ENCODE measurements around the gene HID1. TPM values are rescaled to one million over a fixed set of nuclear protein-coding genes. Genes with fewer than 3 reads are reported as not detected.
"Not testable (repeated sequence)": the region's sequence is repeated elsewhere in the genome, so short reads cannot be mapped to it uniquely, and the experiment has no call there.

Gene HID1
- total RNA-seq, 1 experiment from 2014 or later: 0.11 TPM

GRCh38 chr17:74999523-74999922 lies 27.0 kb upstream of the HID1 start:
- DNase-seq (ENCODE audit: low read depth): no peak

- no peak for DNase-seq (ENCODE audit: low read depth)
These were observed 26.2 kb upstream of the HID1 start for GRCh38 chr17:74998783-74999182.

- no peak for DNase-seq (ENCODE audit: low read depth)
These were observed 23.3 kb upstream of the HID1 start for GRCh38 chr17:74995847-74996246.

GRCh38 chr17:74994440-74994839 lies 21.9 kb upstream of the HID1 start:
- DNase-seq (ENCODE audit: low read depth): no peak

- DNase-seq (ENCODE audit: low read depth): no peak
These were observed 19.7 kb upstream of the HID1 start for GRCh38 chr17:74992223-74992622.

GRCh38 chr17:74990581-74991105 lies 18.1 kb upstream of the HID1 start:
- no peak for DNase-seq (ENCODE audit: low read depth)

GRCh38 chr17:74987909-74988711 lies 15.6 kb upstream of the HID1 start:
- DNase-seq (ENCODE audit: low read depth): peak; percentile 79

- DNase-seq (ENCODE audit: low read depth): peak; percentile 96
These were observed 14.9 kb upstream of the HID1 start, which contains the start of gene CDR2L for GRCh38 chr17:74987418-74987908. CDR2L (plus strand) TSS chr17:74987632; CDS start chr17:74988044, 412 bp downstream.

GRCh38 chr17:74986206-74986576 lies 13.6 kb upstream of the HID1 start:
- no peak for DNase-seq (ENCODE audit: low read depth)

GRCh38 chr17:74982663-74983313 lies 10.2 kb upstream of the HID1 start:
- not testable (repeated sequence) for DNase-seq (ENCODE audit: low read depth)

- peak; percentile 81 for DNase-seq (ENCODE audit: low read depth)
These were observed 9.6 kb upstream of the HID1 start for GRCh38 chr17:74981979-74982662.

- no peak for DNase-seq (ENCODE audit: low read depth)
These were observed 8.9 kb upstream of the HID1 start for GRCh38 chr17:74981318-74981978.

- DNase-seq (ENCODE audit: low read depth): no peak
These were observed 7.0 kb upstream of the HID1 start for GRCh38 chr17:74979408-74980146.

- DNase-seq (ENCODE audit: low read depth): no peak
These were observed 5.7 kb upstream of the HID1 start for GRCh38 chr17:74978240-74978639.

- DNase-seq (ENCODE audit: low read depth): no peak
These were observed 5.2 kb upstream of the HID1 start for GRCh38 chr17:74977802-74978201.

- no peak for DNase-seq (ENCODE audit: low read depth)
These were observed 3.4 kb upstream of the HID1 start for GRCh38 chr17:74975943-74976342.

- DNase-seq (ENCODE audit: low read depth): no peak
These were observed 392 bp upstream of the HID1 start for GRCh38 chr17:74972973-74973328.

GRCh38 chr17:74971842-74972106 lies 785 bp downstream of the HID1 start:
- no peak for DNase-seq (ENCODE audit: low read depth)

GRCh38 chr17:74971069-74971841 lies 1.3 kb downstream of the HID1 start:
- DNase-seq (ENCODE audit: low read depth): no peak

GRCh38 chr17:74970395-74970794 lies 2.2 kb downstream of the HID1 start:
- no peak for DNase-seq (ENCODE audit: low read depth)

GRCh38 chr17:74969501-74969900 lies 3.1 kb downstream of the HID1 start:
- not testable (repeated sequence) for DNase-seq (ENCODE audit: low read depth)

Data from Daoy (cell line).